H9 (cell line): Measurements from ENCODE around the gene RAB6B. TPM values are rescaled to one million over a fixed set of nuclear protein-coding genes. Genes with fewer than 3 reads are reported as not detected.
A peak's percentile ranks its signal among the peaks of the same experiment; 100 is the strongest.

Experiments
- DNase-seq: peaks from one replicate; pipeline ENCODE4 v3.0.0-alpha.2; 2017
- H2AFZ ChIP-seq: one replicate; pipeline ENCODE4 v1.6.1; 2013; ENCODE audit warnings: mild to moderate bottlenecking, low read length, control low read depth, moderate library complexity
- H2AK5ac ChIP-seq: 2 replicates; pipeline ENCODE4 v1.6.1; 2013; ENCODE audit warnings: low read length, control low read depth, mixed read lengths; ENCODE audit not compliant: insufficient read length
- H2BK120ac ChIP-seq: one replicate; pipeline ENCODE4 v1.6.1; 2013; ENCODE audit warnings: low read depth, mild to moderate bottlenecking, low read length, control low read depth, inconsistent platforms; ENCODE audit not compliant: poor library complexity, severe bottlenecking
- H2BK12ac ChIP-seq: 2 replicates; pipeline ENCODE4 v1.6.1; 2013; ENCODE audit warnings: low read length, control low read depth, mixed read lengths, low read depth; ENCODE audit not compliant: insufficient read length
- H2BK15ac ChIP-seq: 2 replicates; pipeline ENCODE4 v1.6.1; 2013; ENCODE audit warnings: low read depth, low read length, control low read depth
- H2BK20ac ChIP-seq: one replicate; pipeline ENCODE4 v1.6.1; 2013; ENCODE audit warnings: low read depth, mild to moderate bottlenecking, low read length, control low read depth, inconsistent platforms; ENCODE audit not compliant: poor library complexity, severe bottlenecking
- H2BK5ac ChIP-seq: 2 replicates; pipeline ENCODE4 v1.6.1; 2013; ENCODE audit warnings: low read length, control low read depth, mixed read lengths; ENCODE audit not compliant: insufficient read length
- H3K14ac ChIP-seq: 2 replicates; pipeline ENCODE4 v1.6.1; 2013; ENCODE audit warnings: low read length, control low read depth; ENCODE audit not compliant: insufficient read depth
- H3K18ac ChIP-seq: 2 replicates; pipeline ENCODE4 v1.6.1; 2013; ENCODE audit warnings: low read depth, mild to moderate bottlenecking, mixed read lengths, low read length, control low read depth; ENCODE audit not compliant: insufficient read length
- H3K23ac ChIP-seq: 2 replicates; pipeline ENCODE4 v1.6.1; 2013; ENCODE audit warnings: low read length, control low read depth, mixed read lengths, low read depth; ENCODE audit not compliant: insufficient read length
- H3K23me2 ChIP-seq: 2 replicates; pipeline ENCODE4 v1.6.1; 2013; ENCODE audit warnings: low read depth, mild to moderate bottlenecking, mixed read lengths, low read length, control low read depth; ENCODE audit not compliant: insufficient read length, poor library complexity, severe bottlenecking
- H3K27ac ChIP-seq: 2 replicates; pipeline ENCODE4 v1.5.1; 2013; ENCODE audit warnings: low read length, control low read depth, mixed read lengths, low read depth; ENCODE audit not compliant: insufficient read length
- H3K27me3 ChIP-seq: 2 replicates; pipeline ENCODE4 v1.6.1; 2013; ENCODE audit warnings: low read length, control low read depth, inconsistent platforms; ENCODE audit not compliant: insufficient read depth
- H3K4ac ChIP-seq: 2 replicates; pipeline ENCODE4 v1.6.1; 2013; ENCODE audit warnings: low read depth, mild to moderate bottlenecking, control low read depth, inconsistent platforms, low read length, moderate library complexity
- H3K4me1 ChIP-seq: 2 replicates; pipeline ENCODE4 v1.6.1; 2013; ENCODE audit warnings: low read length, control low read depth, inconsistent platforms; ENCODE audit not compliant: insufficient read depth
- H3K4me2 ChIP-seq: 2 replicates; pipeline ENCODE4 v1.6.1; 2013; ENCODE audit warnings: low read length, control low read depth, mixed read lengths; ENCODE audit not compliant: insufficient read length, insufficient read depth
- H3K56ac ChIP-seq: 2 replicates; pipeline ENCODE4 v1.6.1; 2013; ENCODE audit warnings: low read depth, mild to moderate bottlenecking, mixed read lengths, low read length, control low read depth; ENCODE audit not compliant: insufficient read length
- H3K79me1 ChIP-seq: 2 replicates; pipeline ENCODE4 v1.6.1; 2013; ENCODE audit warnings: low read depth, mild to moderate bottlenecking, moderate library complexity, low read length, control low read depth, inconsistent platforms; ENCODE audit not compliant: insufficient read depth, poor library complexity, severe bottlenecking
- H3K79me2 ChIP-seq: 2 replicates; pipeline ENCODE4 v1.6.1; 2013; ENCODE audit warnings: low read length, control low read depth, inconsistent platforms; ENCODE audit not compliant: insufficient read depth
- H3K9ac ChIP-seq: 2 replicates; pipeline ENCODE4 v1.6.1; 2013; ENCODE audit warnings: low read length, control low read depth, mixed read lengths; ENCODE audit not compliant: insufficient read length; ENCODE audit errors: extremely low read depth
- H3K9me3 ChIP-seq: one replicate; pipeline ENCODE4 v1.6.1; 2013; ENCODE audit warnings: low read depth, low read length, inconsistent platforms; ENCODE audit not compliant: control insufficient read depth
- H3T11ph ChIP-seq: one replicate; pipeline ENCODE4 v1.6.1; 2013; ENCODE audit warnings: mild to moderate bottlenecking, low read length, control low read depth, inconsistent platforms
- H4K20me1 ChIP-seq: one replicate; pipeline ENCODE4 v1.6.1; 2013; ENCODE audit not compliant: control insufficient read depth, insufficient read length, insufficient read depth
- H4K5ac ChIP-seq: 2 replicates; pipeline ENCODE4 v1.6.1; 2013; ENCODE audit warnings: low read depth, mild to moderate bottlenecking, mixed read lengths, low read length, control low read depth; ENCODE audit not compliant: insufficient read length
- H4K8ac ChIP-seq: replicated peaks from 2 replicates; pipeline ENCODE4 v1.6.1; 2013; ENCODE audit warnings: low read length, control low read depth, mixed read lengths, low read depth; ENCODE audit not compliant: insufficient read length
- H4K91ac ChIP-seq: 2 replicates; pipeline ENCODE4 v1.6.1; 2013; ENCODE audit warnings: low read depth, mild to moderate bottlenecking, moderate library complexity, mixed read lengths, low read length, control low read depth; ENCODE audit not compliant: insufficient read length
- H3K27ac Mint-ChIP-seq, 3 experiments: 2 replicates in 2 of 3; 3 replicates in 1 of 3; pipeline ENCODE4 v1.8.0; 2020 to 2021; ENCODE audit warnings: mixed read lengths in 3 of 3, mild to moderate bottlenecking in 1 of 3, moderate library complexity in 1 of 3
- H3K27me3 Mint-ChIP-seq: 2 replicates; pipeline ENCODE4 v1.8.0; 2021; ENCODE audit warnings: low read depth, mild to moderate bottlenecking, moderate library complexity, mixed read lengths
- H3K36me3 Mint-ChIP-seq, 3 experiments: 2 replicates in 2 of 3; 3 replicates in 1 of 3; pipeline ENCODE4 v1.8.0; 2020 to 2021; ENCODE audit warnings: low read depth in 3 of 3, mixed read lengths in 3 of 3; ENCODE audit not compliant: insufficient read depth in 1 of 3
- H3K4me1 Mint-ChIP-seq, 2 experiments: 2 replicates each; pipeline ENCODE4 v1.8.0; 2020; ENCODE audit warnings: mixed read lengths in 2 of 2
- H3K4me3 Mint-ChIP-seq, 2 experiments: 2 replicates in 1 of 2; 3 replicates in 1 of 2; pipeline ENCODE4 v1.8.0; 2020 to 2021; ENCODE audit warnings: mild to moderate bottlenecking in 2 of 2, mixed read lengths in 2 of 2, moderate library complexity in 1 of 2
- H3K9me3 Mint-ChIP-seq, 2 experiments: 2 replicates in 1 of 2; 3 replicates in 1 of 2; pipeline ENCODE4 v1.8.0; 2020; ENCODE audit warnings: mild to moderate bottlenecking in 2 of 2, mixed read lengths in 2 of 2, moderate library complexity in 1 of 2
- WGBS: extraction: QIAGEN DNeasy Blood & Tissue Kit; methylation state at CpG from one replicate; pipeline ENCODE4 v1.1.7; 2013; ENCODE audit warnings: missing lambda C conversion rate, low lambda C conversion rate, mixed read lengths; ENCODE audit not compliant: insufficient read length; ENCODE audit errors: extremely low coverage; 5-methylcytosine and 5-hydroxymethylcytosine counted together
- total RNA-seq: library from RNA; stranded (reverse); gene quantifications from 2 replicates; pipeline ENCODE4 v1.2.1, GENCODE V29; 2021
- TF ChIP-seq, protein P1 (sequence below): fragments of 200-600 bp; sonication (generic); conservative IDR thresholded peaks from 3 replicates; pipeline ENCODE4 v1.8.0; 2021; ENCODE audit warnings: antibody characterized with exemption, mild to moderate bottlenecking

Gene RAB6B
- total RNA-seq, 1 experiment from 2014 or later: 12.3 TPM

GRCh38 chr3:133777807-133778568, 117.7 kb downstream of the RAB6B start:
- H3K4me2 ChIP-seq: no peak overlapping the region

More at GRCh38 chr3:133777807-133778568, 117.7 kb downstream of the RAB6B start:
- no peak overlapping the region for H3K9ac ChIP-seq
- H2BK5ac ChIP-seq: no peak overlapping the region
- H3K4me1 ChIP-seq: no peaks in the 10 kb centered on the region; the same call in 1 of the 2 replicates
- H2BK120ac ChIP-seq: no peak overlapping the region
- peak overlapping the region in 2 of 3 experiments; percentile 29 to 56; a peak in 2 of 7 replicates for H3K27ac Mint-ChIP-seq
- no peaks in the 10 kb centered on the region for H3K27me3 ChIP-seq
- no peaks in the 10 kb centered on the region for H3K23me2 ChIP-seq
- TF ChIP-seq, protein P1, sequence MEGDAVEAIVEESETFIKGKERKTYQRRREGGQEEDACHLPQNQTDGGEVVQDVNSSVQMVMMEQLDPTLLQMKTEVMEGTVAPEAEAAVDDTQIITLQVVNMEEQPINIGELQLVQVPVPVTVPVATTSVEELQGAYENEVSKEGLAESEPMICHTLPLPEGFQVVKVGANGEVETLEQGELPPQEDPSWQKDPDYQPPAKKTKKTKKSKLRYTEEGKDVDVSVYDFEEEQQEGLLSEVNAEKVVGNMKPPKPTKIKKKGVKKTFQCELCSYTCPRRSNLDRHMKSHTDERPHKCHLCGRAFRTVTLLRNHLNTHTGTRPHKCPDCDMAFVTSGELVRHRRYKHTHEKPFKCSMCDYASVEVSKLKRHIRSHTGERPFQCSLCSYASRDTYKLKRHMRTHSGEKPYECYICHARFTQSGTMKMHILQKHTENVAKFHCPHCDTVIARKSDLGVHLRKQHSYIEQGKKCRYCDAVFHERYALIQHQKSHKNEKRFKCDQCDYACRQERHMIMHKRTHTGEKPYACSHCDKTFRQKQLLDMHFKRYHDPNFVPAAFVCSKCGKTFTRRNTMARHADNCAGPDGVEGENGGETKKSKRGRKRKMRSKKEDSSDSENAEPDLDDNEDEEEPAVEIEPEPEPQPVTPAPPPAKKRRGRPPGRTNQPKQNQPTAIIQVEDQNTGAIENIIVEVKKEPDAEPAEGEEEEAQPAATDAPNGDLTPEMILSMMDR: no peak
- H2BK15ac ChIP-seq: no peak overlapping the region
- H2BK20ac ChIP-seq: no peak overlapping the region
- no peak overlapping the region for H2AFZ ChIP-seq
- H3T11ph ChIP-seq: no peak overlapping the region
- H3K27me3 Mint-ChIP-seq: peaks cover 13% of the 10 kb centered on the region
- H4K8ac ChIP-seq: no peak overlapping the region
- DNase-seq: no peak
- H3K14ac ChIP-seq: no peak overlapping the region
- no peak overlapping the region for H3K27ac ChIP-seq
- no peak overlapping the region for H3K4ac ChIP-seq
- H4K5ac ChIP-seq: no peak overlapping the region
- no peaks in the 10 kb centered on the region; a peak in 1 of 7 replicates for H3K36me3 Mint-ChIP-seq
- no peak overlapping the region for H2AK5ac ChIP-seq
- H3K4me3 Mint-ChIP-seq: no peak overlapping the region
- peaks cover 13 to 14% of the 10 kb centered on the region in 2 experiments for H3K4me1 Mint-ChIP-seq
- no peak overlapping the region for H2BK12ac ChIP-seq
- H3K79me2 ChIP-seq: no peaks in the 10 kb centered on the region
- H3K56ac ChIP-seq: no peak overlapping the region
- no peaks in the 10 kb centered on the region for H3K9me3 ChIP-seq
- no peak overlapping the region for H4K91ac ChIP-seq
- H3K79me1 ChIP-seq: no peaks in the 10 kb centered on the region
- no peak overlapping the region for H3K23ac ChIP-seq
- no peak overlapping the region for H3K18ac ChIP-seq
- WGBS: no CpG with 5 or more reads among the region's 8 CpGs
- H4K20me1 ChIP-seq: no peaks in the 10 kb centered on the region
- peaks cover 0 to 3% of the 10 kb centered on the region in 2 experiments; a peak in 1 of 5 replicates for H3K9me3 Mint-ChIP-seq
